DOHH2 (cell line): Measurements from ENCODE around the gene PTPRT.

Experiments
- H3F3A ChIP-seq: fragments of 200-600 bp; sonication (generic), shearing (Covaris generic); 2 replicates; pipeline ENCODE4 v1.6.0; 2016; ENCODE audit warnings: antibody characterized with exemption, mild to moderate bottlenecking; ENCODE audit not compliant: control insufficient read depth, insufficient read depth
- H3K27ac ChIP-seq: fragments of 200-600 bp; sonication (generic); 2 replicates; pipeline ENCODE4 v1.5.1; 2014; ENCODE audit warnings: low read depth, mild to moderate bottlenecking, low read length, moderate library complexity
- H3K27me3 ChIP-seq: fragments of 200-600 bp; sonication (generic); 2 replicates; pipeline ENCODE4 v1.6.1; 2014; ENCODE audit warnings: mild to moderate bottlenecking, low read length, mixed read lengths; ENCODE audit not compliant: control insufficient read depth
- H3K36me3 ChIP-seq: fragments of 200-600 bp; sonication (generic); 2 replicates; pipeline ENCODE4 v1.6.1; 2014; ENCODE audit warnings: mild to moderate bottlenecking, low read length, moderate library complexity, mixed read lengths; ENCODE audit not compliant: control insufficient read depth
- H3K4me1 ChIP-seq: fragments of 200-600 bp; sonication (generic); 2 replicates; pipeline ENCODE4 v1.6.1; 2014; ENCODE audit warnings: mild to moderate bottlenecking, low read length, mixed read lengths; ENCODE audit not compliant: control insufficient read depth
- H3K4me2 ChIP-seq: fragments of 200-600 bp; sonication (generic); 2 replicates; pipeline ENCODE4 v1.6.0; 2014; ENCODE audit warnings: mild to moderate bottlenecking, low read length, moderate library complexity
- H3K4me3 ChIP-seq: fragments of 200-600 bp; sonication (generic); 2 replicates; pipeline ENCODE4 v1.5.1; 2014; ENCODE audit warnings: mild to moderate bottlenecking, low read length, mixed read lengths
- H3K79me2 ChIP-seq: fragments of 200-600 bp; sonication (generic); 2 replicates; pipeline ENCODE4 v1.6.1; 2014; ENCODE audit warnings: mild to moderate bottlenecking, low read length, mixed read lengths; ENCODE audit not compliant: control insufficient read depth
- H3K9me2 ChIP-seq: fragments of 200-600 bp; sonication (generic); replicated peaks from 2 replicates; pipeline ENCODE4 v1.6.1; 2014; ENCODE audit warnings: mild to moderate bottlenecking, low read length, mixed read lengths; ENCODE audit not compliant: control insufficient read depth
- H3K9me3 ChIP-seq: fragments of 200-600 bp; sonication (generic); 2 replicates; pipeline ENCODE4 v1.6.1; 2014; ENCODE audit warnings: antibody characterized with exemption, low read length, mixed read lengths; ENCODE audit not compliant: control insufficient read depth, insufficient read depth
- H4K20me1 ChIP-seq: fragments of 200-600 bp; sonication (generic); 2 replicates; pipeline ENCODE4 v1.6.0; 2014; ENCODE audit warnings: low read depth, mild to moderate bottlenecking, antibody characterized with exemption, low read length, moderate library complexity; ENCODE audit not compliant: control insufficient read depth, insufficient read depth
- CTCF ChIP-seq: fragments of 200-600 bp; sonication (generic); IDR thresholded peaks from one replicate; pipeline ENCODE4 v1.5.1; 2014; ENCODE audit warnings: antibody characterized with exemption, mild to moderate bottlenecking, low read depth, low read length; ENCODE audit not compliant: poor library complexity, severe bottlenecking
- EZH2phosphoT487 ChIP-seq: fragments of 200-600 bp; sonication (generic); IDR thresholded peaks from 2 replicates; pipeline ENCODE4 v1.6.1; 2017; ENCODE audit warnings: borderline replicate concordance, mild to moderate bottlenecking, antibody characterized with exemption, low read length, moderate library complexity, mixed read lengths

PTPRT gene

GRCh38 chr20:42113236-42113635, 1076.5 kb downstream of the PTPRT start:
- Histone ChIP-seq H3K4me2 (no peak overlapping the region), H3K36me3 (no peaks in the 10 kb centered on the region), H3K27me3 (no peaks in the 10 kb centered on the region), H3K9me2 (no peaks in the 10 kb centered on the region), H3K4me1 (no peaks in the 10 kb centered on the region), H3K79me2 (no peaks in the 10 kb centered on the region), H3F3A (no peaks in the 10 kb centered on the region), H3K27ac (no peak overlapping the region), H3K4me3 (no peak overlapping the region), H4K20me1 (no peaks in the 10 kb centered on the region), H3K9me3 (no peaks in the 10 kb centered on the region)
- TF ChIP-seq EZH2phosphoT487 (no peak), CTCF (no peak)

- Histone ChIP-seq H3K79me2 (no peaks in the 10 kb centered on the region), H3K4me1 (no peaks in the 10 kb centered on the region), H3F3A (no peaks in the 10 kb centered on the region), H3K4me2 (no peak overlapping the region), H3K9me3 (no peaks in the 10 kb centered on the region), H4K20me1 (no peaks in the 10 kb centered on the region), H3K9me2 (no peaks in the 10 kb centered on the region), H3K27me3 (no peaks in the 10 kb centered on the region), H3K36me3 (no peaks in the 10 kb centered on the region), H3K4me3 (no peak overlapping the region), H3K27ac (no peak overlapping the region)
- TF ChIP-seq EZH2phosphoT487 (no peak), CTCF (no peak)
These were observed 1077.5 kb downstream of the PTPRT start for GRCh38 chr20:42112161-42112560.

- H3K27me3 ChIP-seq = no peaks in the 10 kb centered on the region
- no peak for TF ChIP-seq CTCF
- no peak for TF ChIP-seq EZH2phosphoT487
- no peak overlapping the region for H3K4me3 ChIP-seq
These were observed 1078.4 kb downstream of the PTPRT start for GRCh38 chr20:42111349-42111748.

GRCh38 chr20:42110301-42110700, 1079.4 kb downstream of the PTPRT start:
- no peaks in the 10 kb centered on the region for H3K9me2 ChIP-seq
- H3K4me3 ChIP-seq = no peak overlapping the region
- no peaks in the 10 kb centered on the region for H3K27me3 ChIP-seq
- no peaks in the 10 kb centered on the region for H4K20me1 ChIP-seq
- H3K9me3 ChIP-seq = no peaks in the 10 kb centered on the region
- TF ChIP-seq CTCF (no peak), EZH2phosphoT487 (no peak)
- H3K27ac ChIP-seq = no peak overlapping the region
- H3K36me3 ChIP-seq = no peaks in the 10 kb centered on the region
- no peaks in the 10 kb centered on the region for H3F3A ChIP-seq
- no peak overlapping the region for H3K4me2 ChIP-seq
- H3K4me1 ChIP-seq = no peaks in the 10 kb centered on the region
- H3K79me2 ChIP-seq = no peaks in the 10 kb centered on the region

More at GRCh38 chr20:42111349-42111748, 1078.4 kb downstream of the PTPRT start:
- Histone ChIP-seq H3K4me2 (no peak overlapping the region), H3K36me3 (no peaks in the 10 kb centered on the region), H3K9me2 (no peaks in the 10 kb centered on the region), H3F3A (no peaks in the 10 kb centered on the region), H3K27ac (no peak overlapping the region), H4K20me1 (no peaks in the 10 kb centered on the region), H3K79me2 (no peaks in the 10 kb centered on the region), H3K4me1 (no peaks in the 10 kb centered on the region), H3K9me3 (no peaks in the 10 kb centered on the region)
